Measurements from ENCODE around the gene TBC1D17. TPM values are rescaled to one million over a fixed set of nuclear protein-coding genes. Genes with fewer than 3 reads are reported as not detected.

TBC1D17 gene
- total and polyA plus RNA-seq, 2 of the 13 experiments (the other 11 are each of a cell fraction or from before 2014, with no cell fraction given), result 9.7 to 16.9 TPM

DNA sequence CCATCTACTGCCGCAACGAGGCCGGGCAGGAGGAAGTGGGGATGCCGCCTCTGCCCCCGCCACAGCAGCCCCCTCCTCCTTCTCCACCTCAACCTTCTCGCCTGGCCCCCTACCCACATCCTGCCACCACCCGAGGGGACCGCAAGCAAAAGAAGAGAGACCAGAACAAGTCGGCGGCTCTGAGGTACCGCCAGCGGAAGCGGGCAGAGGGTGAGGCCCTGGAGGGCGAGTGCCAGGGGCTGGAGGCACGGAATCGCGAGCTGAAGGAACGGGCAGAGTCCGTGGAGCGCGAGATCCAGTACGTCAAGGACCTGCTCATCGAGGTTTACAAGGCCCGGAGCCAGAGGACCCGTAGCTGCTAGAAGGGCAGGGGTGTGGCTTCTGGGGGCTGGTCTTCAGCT, 55.2 kb downstream of the TBC1D17 start:
- H3K9ac ChIP-seq (ENCODE audit: insufficient read depth, low read depth, low read length), result no peak overlapping the region
- peaks cover 13% of the 10 kb centered on the region for H3K79me2 ChIP-seq (ENCODE audit: insufficient read depth, low read length)
- ATAC-seq (no peak), FAIRE-seq (no peak), DNase-seq (ENCODE audit: low spot score) (no peak)
- intact Hi-C loops (cut with micrococcal nuclease; ENCODE audit: unreplicated experiment) (no loop called here), in situ Hi-C loops (cut with HindIII; ENCODE audit: extremely low pct_ligation_motif_present, low pct_unique_long_range_greater_than_20kb) (no loop called here)
- no peak overlapping the region for H3K4me2 ChIP-seq (ENCODE audit: low read depth, low read length)
- H3K27ac ChIP-seq (ENCODE audit: extremely low read length, insufficient read depth, low read length), result no peak overlapping the region
- no peak for TF ChIP-seq HNRNPL (IDR thresholded peaks at IDR 0.05; ENCODE audit: low read depth, low read length)
- H4K20me1 ChIP-seq (ENCODE audit: insufficient read depth, low read length), result no peaks in the 10 kb centered on the region
- no peak overlapping the region for H3K4me3 ChIP-seq (replicated peaks in 1 of 3; ENCODE audit: insufficient read depth in 1 of 3, low read depth in 2 of 3, low read length in 3 of 3)
- 95% methylated on average over 23 of the region's 25 CpGs for WGBS (ENCODE audit: low lambda C conversion rate)
- no peak overlapping the region for H2AFZ ChIP-seq (ENCODE audit: low read length)
- peaks cover 1 to 6% of the 10 kb centered on the region in 2 experiments; a peak in 3 of 5 replicates for H3K36me3 ChIP-seq (replicated peaks in 1 of 2; ENCODE audit: control insufficient read depth in 1 of 2, insufficient read depth in 2 of 2, low read length in 2 of 2)
- BruUV-seq (replicated peaks), result no TSS peak
- CTCF ChIA-PET (ENCODE audit: low intra/inter-chr PET ratio, low total read pairs), result no interaction called here
- H3K4me1 ChIP-seq (ENCODE audit: insufficient read depth, low read length), result peaks cover 18% of the 10 kb centered on the region
- POLR2A ChIA-PET, result no interaction called here
- no peaks in the 10 kb centered on the region; a peak in 1 of 5 replicates for H3K27me3 ChIP-seq (ENCODE audit: control insufficient read depth in 1 of 2, insufficient read depth in 2 of 2, low read length in 2 of 2)
- H3K9me3 ChIP-seq (ENCODE audit: low read length), result no peaks in the 10 kb centered on the region

DNA sequence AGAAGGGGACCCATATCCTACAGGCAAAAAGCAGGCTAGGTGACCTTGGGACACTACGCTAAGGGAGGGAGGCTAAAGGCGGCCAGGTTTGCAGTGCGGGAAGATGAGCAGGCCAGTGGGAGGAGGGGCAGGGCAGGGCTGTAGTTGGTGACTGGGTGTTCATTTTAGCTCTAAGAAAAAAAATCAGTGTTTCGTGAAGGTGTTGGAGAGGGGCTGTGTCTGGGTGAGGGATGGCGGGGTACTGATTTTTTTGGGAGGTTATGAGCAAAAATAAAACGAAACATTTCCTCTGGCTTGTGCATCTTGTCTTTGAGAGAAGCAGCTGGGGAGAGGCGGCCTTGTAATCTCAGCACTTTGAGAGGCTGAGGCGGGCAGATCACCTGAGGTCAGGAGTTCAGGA, 56.1 kb downstream of the TBC1D17 start:
- H3K9me3 ChIP-seq (ENCODE audit: low read length), result no peaks in the 10 kb centered on the region
- H3K4me2 ChIP-seq (ENCODE audit: low read depth, low read length), result no peak overlapping the region
- H4K20me1 ChIP-seq (ENCODE audit: insufficient read depth, low read length), result no peaks in the 10 kb centered on the region
- H3K9ac ChIP-seq (ENCODE audit: insufficient read depth, low read depth, low read length), result no peak overlapping the region
- peaks cover 1 to 3% of the 10 kb centered on the region in 2 experiments; a peak in 2 of 5 replicates for H3K36me3 ChIP-seq (replicated peaks in 1 of 2; ENCODE audit: control insufficient read depth in 1 of 2, insufficient read depth in 2 of 2, low read length in 2 of 2)
- ChIA-PET CTCF (ENCODE audit: low intra/inter-chr PET ratio, low total read pairs) (no interaction called here), POLR2A (no interaction called here)
- H2AFZ ChIP-seq (ENCODE audit: low read length), result no peak overlapping the region
- FAIRE-seq (no peak), DNase-seq (ENCODE audit: low spot score) (no peak), ATAC-seq (no peak)
- intact Hi-C loops (cut with micrococcal nuclease; ENCODE audit: unreplicated experiment), result no loop called here
- no TSS peak for BruUV-seq (replicated peaks)
- H3K4me3 ChIP-seq (replicated peaks in 1 of 3; ENCODE audit: insufficient read depth in 1 of 3, low read depth in 2 of 3, low read length in 3 of 3), result no peak overlapping the region
- WGBS (ENCODE audit: low lambda C conversion rate), result 92% methylated on average over 8 of the region's 8 CpGs
- peaks cover 19% of the 10 kb centered on the region; the same call in 1 of the 2 replicates for H3K4me1 ChIP-seq (ENCODE audit: insufficient read depth, low read length)
- no peak overlapping the region for H3K27ac ChIP-seq (ENCODE audit: extremely low read length, insufficient read depth, low read length)
- in situ Hi-C loops (cut with HindIII; ENCODE audit: extremely low pct_ligation_motif_present, low pct_unique_long_range_greater_than_20kb), result no loop called here
- no peaks in the 10 kb centered on the region; a peak in 1 of 5 replicates for H3K27me3 ChIP-seq (ENCODE audit: control insufficient read depth in 1 of 2, insufficient read depth in 2 of 2, low read length in 2 of 2)
- H3K79me2 ChIP-seq (ENCODE audit: insufficient read depth, low read length), result peaks cover 5% of the 10 kb centered on the region
- TF ChIP-seq ZNF333 (CRISPR knock-in tag; IDR thresholded peaks at IDR 0.05; ENCODE audit: borderline replicate concordance) (no peak), ZNF660 (CRISPR knock-in tag; IDR thresholded peaks at IDR 0.05; ENCODE audit: borderline replicate concordance, low read depth) (no peak), TARDBP (CRISPR knock-in tag; IDR thresholded peaks at IDR 0.05) (no peak), ZNF607 (CRISPR knock-in tag; IDR thresholded peaks at IDR 0.05; ENCODE audit: borderline replicate concordance) (no peak), ZNF510 (CRISPR knock-in tag; IDR thresholded peaks at IDR 0.05; ENCODE audit: low read depth) (no peak), ZNF672 (CRISPR knock-in tag; IDR thresholded peaks at IDR 0.05) (no peak), CBX2 (IDR thresholded peaks at IDR 0.05; ENCODE audit: low read depth, low read length) (no peak), CBX2 (CRISPR knock-in tag; IDR thresholded peaks at IDR 0.05; ENCODE audit: low read depth) (no peak), ZFP37 (CRISPR knock-in tag; IDR thresholded peaks at IDR 0.05; ENCODE audit: borderline replicate concordance) (no peak), ELF1 (CRISPR knock-in tag; IDR thresholded peaks at IDR 0.05) (no peak), SALL2 (CRISPR knock-in tag; IDR thresholded peaks at IDR 0.05) (no peak), ZNF350 (CRISPR knock-in tag; IDR thresholded peaks at IDR 0.05; ENCODE audit: borderline replicate concordance, low read depth) (no peak), KDM6A (CRISPR knock-in tag; IDR thresholded peaks at IDR 0.05; ENCODE audit: low read depth) (no peak), TBP (CRISPR knock-in tag; IDR thresholded peaks at IDR 0.05) (no peak)
- TF ChIP-seq, protein P1, sequence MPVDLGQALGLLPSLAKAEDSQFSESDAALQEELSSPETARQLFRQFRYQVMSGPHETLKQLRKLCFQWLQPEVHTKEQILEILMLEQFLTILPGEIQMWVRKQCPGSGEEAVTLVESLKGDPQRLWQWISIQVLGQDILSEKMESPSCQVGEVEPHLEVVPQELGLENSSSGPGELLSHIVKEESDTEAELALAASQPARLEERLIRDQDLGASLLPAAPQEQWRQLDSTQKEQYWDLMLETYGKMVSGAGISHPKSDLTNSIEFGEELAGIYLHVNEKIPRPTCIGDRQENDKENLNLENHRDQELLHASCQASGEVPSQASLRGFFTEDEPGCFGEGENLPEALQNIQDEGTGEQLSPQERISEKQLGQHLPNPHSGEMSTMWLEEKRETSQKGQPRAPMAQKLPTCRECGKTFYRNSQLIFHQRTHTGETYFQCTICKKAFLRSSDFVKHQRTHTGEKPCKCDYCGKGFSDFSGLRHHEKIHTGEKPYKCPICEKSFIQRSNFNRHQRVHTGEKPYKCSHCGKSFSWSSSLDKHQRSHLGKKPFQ (CRISPR knock-in tag; IDR thresholded peaks at IDR 0.05; ENCODE audit: insufficient replicate concordance), result no peak
- TF ChIP-seq, protein P2, sequence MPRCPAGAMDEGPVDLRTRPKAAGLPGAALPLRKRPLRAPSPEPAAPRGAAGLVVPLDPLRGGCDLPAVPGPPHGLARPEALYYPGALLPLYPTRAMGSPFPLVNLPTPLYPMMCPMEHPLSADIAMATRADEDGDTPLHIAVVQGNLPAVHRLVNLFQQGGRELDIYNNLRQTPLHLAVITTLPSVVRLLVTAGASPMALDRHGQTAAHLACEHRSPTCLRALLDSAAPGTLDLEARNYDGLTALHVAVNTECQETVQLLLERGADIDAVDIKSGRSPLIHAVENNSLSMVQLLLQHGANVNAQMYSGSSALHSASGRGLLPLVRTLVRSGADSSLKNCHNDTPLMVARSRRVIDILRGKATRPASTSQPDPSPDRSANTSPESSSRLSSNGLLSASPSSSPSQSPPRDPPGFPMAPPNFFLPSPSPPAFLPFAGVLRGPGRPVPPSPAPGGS (CRISPR knock-in tag; IDR thresholded peaks at IDR 0.05), result no peak
- TF ChIP-seq, protein P3, sequence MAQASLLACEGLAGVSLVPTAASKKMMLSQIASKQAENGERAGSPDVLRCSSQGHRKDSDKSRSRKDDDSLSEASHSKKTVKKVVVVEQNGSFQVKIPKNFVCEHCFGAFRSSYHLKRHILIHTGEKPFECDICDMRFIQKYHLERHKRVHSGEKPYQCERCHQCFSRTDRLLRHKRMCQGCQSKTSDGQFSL (CRISPR knock-in tag; IDR thresholded peaks at IDR 0.05), result no peak
